SIG-M5 treated with dmso at 0.1 percent for 504 hours (cell line): ENCODE results near the gene TREX2.

Experiments
- DNase-seq: peaks from one replicate; lab custom pipeline; 2025; ENCODE audit not compliant: unreplicated experiment; lab: John Stamatoyannopoulos, UW

TREX2 gene, protein sequence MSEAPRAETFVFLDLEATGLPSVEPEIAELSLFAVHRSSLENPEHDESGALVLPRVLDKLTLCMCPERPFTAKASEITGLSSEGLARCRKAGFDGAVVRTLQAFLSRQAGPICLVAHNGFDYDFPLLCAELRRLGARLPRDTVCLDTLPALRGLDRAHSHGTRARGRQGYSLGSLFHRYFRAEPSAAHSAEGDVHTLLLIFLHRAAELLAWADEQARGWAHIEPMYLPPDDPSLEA

DNA sequence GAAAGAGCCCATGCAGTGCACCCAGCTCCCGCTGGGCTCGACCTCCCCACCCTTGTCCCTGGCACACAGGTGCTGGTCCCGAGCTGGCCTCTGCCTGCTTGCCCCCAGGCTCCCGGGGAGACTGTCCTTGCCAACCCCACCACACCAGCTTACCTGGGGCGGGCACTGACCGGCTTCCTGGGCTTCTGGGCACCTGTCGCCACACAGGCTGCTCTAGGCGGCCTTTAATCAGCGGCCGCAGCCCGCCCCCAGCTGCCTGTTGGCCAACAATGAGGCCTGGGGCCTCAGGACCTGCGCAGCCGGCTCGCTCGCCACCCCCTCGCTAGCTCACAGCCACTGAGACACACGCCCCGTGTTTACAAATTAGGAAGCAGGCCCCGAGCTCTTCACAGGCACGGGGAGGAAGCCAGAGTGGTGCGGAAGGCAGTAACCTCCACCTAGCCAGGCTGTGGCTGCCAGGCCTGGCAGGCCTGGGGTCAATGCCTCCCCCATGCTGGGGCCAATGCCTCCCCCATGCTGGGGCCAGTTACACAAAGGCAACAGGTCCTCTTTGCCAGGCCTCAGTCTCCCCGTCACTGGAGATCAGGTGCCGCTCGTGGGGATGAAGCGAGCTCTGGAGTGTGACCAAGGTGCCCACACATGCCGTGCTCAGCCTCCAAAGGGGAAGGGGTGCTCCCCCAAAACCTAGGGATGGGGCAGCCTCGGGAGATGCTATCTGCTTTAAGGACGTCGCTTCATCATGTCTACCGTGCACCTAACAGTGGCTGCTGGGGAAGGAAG is at the start of gene TREX2:
TSS of gene TREX2 (minus strand) at position 201 of the 780 bp plus-strand sequence. CDS start 626 bp downstream, outside the sequence.
- no peak for DNase-seq

GRCh38 chrX:153495362-153495751 is 49.5 kb upstream of the TREX2 start:
- no peak for DNase-seq

DNA sequence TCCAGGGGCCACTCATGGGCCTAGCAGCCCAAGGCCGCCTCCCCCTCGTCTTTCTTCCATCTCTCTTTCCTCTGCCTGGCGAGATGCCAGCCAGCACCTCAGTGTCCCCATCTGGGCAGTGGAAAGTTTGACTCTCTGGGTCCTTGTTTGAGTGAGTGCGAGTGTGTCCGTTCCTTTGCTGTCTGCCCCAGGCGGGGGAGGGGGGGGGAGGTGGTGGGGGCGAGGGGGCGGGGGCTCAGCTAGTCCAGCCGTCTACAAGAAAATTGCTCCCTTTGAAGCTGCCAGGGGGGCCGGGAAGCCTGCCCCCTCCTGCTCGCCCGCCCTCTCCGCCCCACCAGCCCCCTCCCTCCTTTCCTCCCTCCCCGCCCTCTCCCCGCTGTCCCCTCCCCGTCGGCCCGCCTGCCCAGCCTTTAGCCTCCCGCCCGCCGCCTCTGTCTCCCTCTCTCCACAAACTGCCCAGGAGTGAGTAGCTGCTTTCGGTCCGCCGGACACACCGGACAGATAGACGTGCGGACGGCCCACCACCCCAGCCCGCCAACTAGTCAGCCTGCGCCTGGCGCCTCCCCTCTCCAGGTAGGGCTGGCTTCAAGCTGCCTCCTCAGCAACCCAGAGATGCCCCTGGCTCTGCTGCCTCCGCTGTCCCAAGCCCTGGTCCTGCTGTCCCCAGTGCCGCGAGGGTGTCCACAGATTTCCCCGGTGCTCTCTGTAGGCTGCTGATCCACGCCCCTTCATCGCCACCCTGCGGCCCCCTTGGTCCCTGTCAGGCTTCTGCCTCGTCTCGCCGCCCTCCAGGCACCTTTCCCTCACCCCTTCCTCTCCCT is 48.9 kb upstream of the TREX2 start, which contains the start of gene BGN:
TSS of gene BGN (plus strand) at position 440 of the 821 bp plus-strand sequence. CDS start 9,652 bp downstream, outside the sequence.
- no peak for DNase-seq

DNA sequence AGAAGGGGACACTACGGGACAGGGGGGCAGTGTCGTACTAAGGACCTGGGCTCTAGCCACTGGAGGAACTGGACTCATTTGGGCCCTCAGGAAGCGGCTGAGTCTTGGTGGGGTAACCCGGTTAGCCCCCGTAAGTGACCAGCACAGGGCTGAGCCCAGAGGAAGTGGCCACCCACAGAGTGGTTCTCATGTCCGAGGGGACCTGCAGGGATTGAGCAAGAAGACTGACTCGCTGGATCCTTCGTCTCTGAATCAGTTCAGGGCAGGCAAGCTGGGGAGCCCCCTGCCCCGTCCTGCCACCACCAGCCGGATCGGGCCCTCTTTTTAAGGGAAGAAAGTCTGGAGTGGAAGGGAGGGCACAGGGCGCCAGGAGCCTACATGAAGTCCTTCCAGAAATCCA is 48.2 kb upstream of the TREX2 start:
- DNase-seq = no peak

DNA sequence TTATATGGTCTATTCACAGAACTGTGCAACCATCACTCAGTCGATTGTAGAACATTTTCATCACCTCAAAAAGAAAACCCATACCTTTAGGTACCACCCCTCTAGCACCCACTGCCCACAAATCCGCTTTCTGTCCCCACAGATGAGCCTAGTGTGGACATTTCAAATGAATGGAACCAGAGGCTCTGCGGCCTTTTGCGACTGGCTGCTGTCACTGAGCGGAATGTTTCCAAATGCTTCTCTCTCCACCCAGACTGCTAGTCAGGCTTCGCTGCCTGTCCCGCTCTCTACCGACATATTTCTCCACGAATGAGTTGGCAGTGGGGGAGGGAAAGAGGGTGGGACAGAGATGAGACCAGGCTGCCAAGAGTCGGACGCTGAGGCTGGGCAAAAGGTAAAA is 47.2 kb upstream of the TREX2 start:
- DNase-seq = no peak

DNA sequence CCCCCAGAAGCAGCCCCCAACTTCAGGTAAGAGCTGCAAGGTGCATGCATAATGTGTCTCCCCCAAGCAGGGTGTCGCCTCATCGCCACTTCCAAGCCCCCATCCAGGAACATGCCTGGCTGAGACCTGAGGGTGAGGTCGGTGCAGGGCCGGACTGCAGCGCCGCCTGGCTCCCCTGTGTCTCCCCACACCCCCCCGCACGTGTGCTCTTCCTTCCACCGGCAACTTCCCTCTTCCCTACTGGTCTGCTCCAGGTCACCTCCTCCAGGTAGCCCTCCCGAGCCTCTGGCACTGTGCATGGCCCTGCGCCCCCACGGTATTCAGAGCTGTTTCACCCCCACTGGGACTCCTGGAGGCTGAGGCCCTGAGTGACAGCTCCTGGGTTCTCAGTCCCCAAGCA is 46.7 kb upstream of the TREX2 start:
- no peak for DNase-seq

GRCh38 chrX:153491918-153492317 is 46.1 kb upstream of the TREX2 start:
- no peak for DNase-seq

GRCh38 chrX:153491351-153491914 is 45.6 kb upstream of the TREX2 start:
- no peak for DNase-seq

DNA sequence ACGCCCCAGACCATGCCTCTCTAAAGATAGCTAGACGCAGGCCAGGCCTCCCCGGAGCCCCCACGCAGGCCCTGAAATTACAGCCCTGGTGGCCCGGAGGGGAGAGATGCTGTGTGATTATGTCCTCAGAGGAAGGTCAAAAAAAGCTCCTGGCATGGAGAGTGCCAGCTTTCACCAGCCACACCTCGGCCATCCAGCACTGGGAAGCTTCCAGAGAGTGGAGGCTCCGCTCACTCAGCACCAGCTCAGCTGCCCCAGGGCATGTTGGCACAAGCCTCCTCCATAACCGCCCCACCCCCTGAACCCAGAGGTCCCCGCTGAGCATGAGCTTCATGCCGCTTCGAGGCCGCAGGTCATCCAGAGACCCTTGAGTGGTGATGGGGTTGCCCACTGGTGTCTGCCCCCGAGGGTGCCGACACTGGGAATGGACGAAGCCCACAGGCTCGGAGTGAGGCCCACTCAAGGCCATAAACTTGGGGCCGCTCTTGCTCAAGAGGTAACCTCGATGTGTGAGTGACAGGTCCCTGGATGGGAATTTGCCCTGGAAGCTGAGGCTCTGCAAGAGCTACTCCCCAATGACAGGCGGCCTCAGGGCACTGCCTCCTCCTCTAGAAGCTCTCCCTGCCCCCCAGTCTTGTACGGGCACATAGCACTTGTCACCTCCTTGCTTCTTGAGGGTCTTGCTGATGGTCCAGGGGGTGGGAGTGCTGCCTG is 44.5 kb upstream of the TREX2 start:
- DNase-seq = no peak

DNA sequence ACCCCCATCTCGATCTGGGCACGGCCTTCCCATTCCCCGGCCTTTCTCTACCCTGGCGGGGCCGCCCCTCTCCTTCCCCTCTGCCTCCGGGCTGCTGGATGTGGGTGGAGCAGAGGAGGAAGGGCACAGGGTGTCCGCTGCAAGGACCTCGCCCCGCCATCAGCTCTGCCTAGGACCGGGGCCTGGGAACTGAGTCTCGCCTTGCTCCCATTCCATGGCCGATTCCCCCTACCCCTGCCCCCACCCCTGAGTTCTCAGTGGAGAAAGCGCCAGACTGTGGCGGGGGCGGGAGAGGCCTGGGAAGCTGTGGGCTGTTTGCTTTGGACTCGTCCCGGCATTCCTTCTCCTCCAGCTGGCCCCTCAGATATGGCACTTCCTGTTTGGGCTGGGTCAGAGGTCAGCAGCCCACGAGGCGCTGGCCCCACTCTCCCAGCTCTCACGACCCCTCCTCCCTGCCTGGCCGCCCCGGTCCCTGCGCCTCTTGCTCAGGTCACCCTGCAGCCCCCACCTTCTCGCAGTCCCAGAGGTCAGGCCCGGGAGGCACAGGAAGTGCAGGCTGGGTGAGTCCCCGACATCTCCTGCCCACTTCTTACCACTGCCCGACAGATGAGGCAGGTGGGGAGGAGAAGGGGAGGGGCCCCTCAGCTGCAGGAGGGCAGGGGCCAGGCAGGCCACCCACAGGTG is 42.5 kb upstream of the TREX2 start:
- no peak for DNase-seq

DNA sequence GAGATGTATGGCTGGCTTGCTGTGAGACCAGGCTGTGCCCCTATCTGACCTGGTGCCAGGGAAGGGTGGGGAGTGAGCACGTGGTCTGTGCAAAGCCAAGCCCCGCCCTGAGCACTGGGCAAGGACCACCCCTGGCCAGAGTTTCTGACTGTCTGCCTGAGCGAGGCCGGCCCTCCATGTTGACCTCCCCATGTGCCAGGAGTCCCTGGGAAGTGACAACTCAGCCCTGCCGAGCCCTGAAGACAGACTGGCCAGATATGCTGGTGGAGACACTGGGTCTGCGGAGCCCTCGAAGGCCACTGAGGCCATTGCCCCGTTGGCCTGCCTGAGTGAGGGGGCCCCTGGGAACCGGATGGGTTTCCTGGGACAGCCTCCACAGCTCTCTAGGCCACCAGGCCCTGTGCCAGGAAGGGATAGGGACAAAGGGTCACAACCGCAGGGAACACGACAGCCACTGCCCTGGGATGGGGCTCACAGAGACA is 41.8 kb upstream of the TREX2 start:
- DNase-seq = no peak

DNA sequence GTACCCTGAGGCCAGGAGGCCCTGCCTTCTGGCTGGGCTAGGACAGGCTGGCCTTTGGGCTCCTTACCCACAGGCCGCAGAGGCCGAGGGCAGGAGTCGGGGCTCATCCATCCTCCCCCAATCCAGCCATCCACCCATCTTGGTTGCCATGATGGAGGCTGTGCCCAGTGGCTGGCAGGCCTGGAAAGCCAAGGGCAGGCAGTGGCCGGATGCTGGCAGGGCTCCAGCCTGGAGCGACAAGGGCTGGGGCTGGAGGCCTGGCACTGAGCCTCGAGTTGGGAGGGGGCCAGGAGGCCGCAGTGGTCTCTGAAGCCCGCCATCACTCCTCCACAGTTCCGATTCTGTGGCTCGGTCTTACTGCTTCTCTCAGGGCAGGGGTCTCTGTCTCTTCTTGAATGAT is 40.3 kb upstream of the TREX2 start:
- DNase-seq = no peak

GRCh38 chrX:153485396-153486080 is 39.7 kb upstream of the TREX2 start:
- DNase-seq = no peak

DNA sequence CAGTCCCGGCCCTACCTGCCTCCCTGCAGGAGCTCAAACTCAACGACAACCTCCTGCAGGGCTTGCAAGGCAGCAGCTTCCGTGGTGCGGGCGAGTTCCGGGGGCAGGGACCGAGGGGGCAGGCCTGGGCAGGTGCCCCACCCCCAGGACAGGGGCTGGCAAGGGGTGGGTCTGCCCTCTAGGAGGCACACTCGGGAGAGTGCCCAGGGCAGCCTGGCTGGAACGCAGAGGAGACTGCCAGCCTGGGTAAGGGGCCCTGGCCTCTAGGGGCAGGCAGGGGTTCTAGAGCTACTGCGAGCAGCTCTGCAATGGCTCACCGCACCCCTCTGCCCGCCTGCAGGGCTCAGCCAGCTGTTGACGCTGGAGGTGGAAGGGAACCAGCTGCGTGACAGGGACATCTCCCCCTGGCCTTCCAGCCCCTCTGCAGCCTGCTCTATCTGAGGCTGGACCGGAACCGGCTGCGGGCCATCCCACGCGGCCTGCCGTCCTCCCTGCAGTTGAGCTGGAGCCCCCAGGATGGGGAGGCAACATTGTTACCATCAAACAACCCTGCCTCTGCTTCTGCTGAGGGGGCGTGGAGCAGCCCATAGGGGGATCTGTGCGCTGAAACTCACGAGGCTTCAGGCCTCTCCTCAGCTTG is 36.6 kb upstream of the TREX2 start:
- DNase-seq = no peak

DNA sequence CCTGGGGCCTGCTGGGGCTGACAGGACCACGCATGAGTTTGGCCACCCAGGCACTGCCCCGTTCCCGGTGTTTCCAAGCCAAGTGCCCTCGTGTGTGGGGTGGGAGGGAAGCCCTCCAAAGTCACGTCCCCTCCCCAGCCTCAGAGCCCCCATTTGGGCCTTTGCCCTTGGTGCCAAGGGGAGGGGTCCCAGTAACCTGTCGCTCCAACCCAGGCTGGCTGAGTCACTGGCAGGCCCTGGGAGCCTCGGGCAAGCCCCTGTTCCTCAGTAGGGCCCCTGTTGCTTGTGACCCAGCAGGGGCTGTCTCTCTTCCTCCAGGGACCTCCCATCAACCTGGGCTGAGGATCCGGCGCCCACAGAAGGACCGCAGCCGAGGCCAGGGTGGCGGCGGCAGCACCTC is 35.2 kb upstream of the TREX2 start:
- no peak for DNase-seq

- DNase-seq = no peak
Observed at GRCh38 chrX:153478746-153479145, 32.9 kb upstream of the TREX2 start.

GRCh38 chrX:153477901-153478300 is 32.0 kb upstream of the TREX2 start:
- DNase-seq = no peak

- DNase-seq = no peak
Observed at GRCh38 chrX:153477364-153477857, 31.6 kb upstream of the TREX2 start.
